Endometrial microvascular endothelial cells (primary cell): ENCODE measurements around the gene RSPH10B. TPM values are rescaled to one million over a fixed set of nuclear protein-coding genes. Genes with fewer than 3 reads are reported as not detected.

Experiments
- total RNA-seq: library from RNA; depleted of rRNA; stranded (reverse); fragments of >200 nt; gene quantifications from one replicate; pipeline ENCODE4 v1.2.3, GENCODE V29; 2015; ENCODE audit errors: inconsistent ontology term

RSPH10B gene
- total RNA-seq, 1 donor from 2014 or later = not detected

Other genes with a start within 250 kb of the RSPH10B start
- 23.3 TPM for gene RNF216, start 189.0 kb downstream of the RSPH10B start, total RNA-seq
- gene OCM, start 89.9 kb downstream of the RSPH10B start, total RNA-seq = not detected
- 76.4 TPM for gene CCZ1, start 72.0 kb downstream of the RSPH10B start, total RNA-seq
- gene PMS2, start 38.4 kb upstream of the RSPH10B start, total RNA-seq = 15.7 TPM
- gene AIMP2, start 38.6 kb upstream of the RSPH10B start, total RNA-seq = 87.2 TPM
- not detected for gene ANKRD61, start 60.7 kb upstream of the RSPH10B start, total RNA-seq
- 207 TPM for gene EIF2AK1, start 88.5 kb upstream of the RSPH10B start, total RNA-seq
- 5.8 TPM for gene USP42, start 134.3 kb upstream of the RSPH10B start, total RNA-seq